Endothelial cell of umbilical vein (primary cell): ENCODE results near the gene HPCAL4.

ENCODE experiments used
- MYC ChIP-seq: IDR thresholded peaks from one replicate; pipeline ENCODE4 v1.6.1; 2011; ENCODE audit warnings: mild to moderate bottlenecking, low read depth, low read length
- POLR2A ChIP-seq: IDR thresholded peaks from 2 replicates; pipeline ENCODE4 v1.6.1; 2012; ENCODE audit warnings: low read depth, mild to moderate bottlenecking, control low read depth, low read length
- POLR2AphosphoS5 ChIP-seq: IDR thresholded peaks from 2 replicates; pipeline ENCODE4 v1.6.1; 2012; ENCODE audit warnings: low read depth, mild to moderate bottlenecking, control low read depth, low read length, moderate library complexity; ENCODE audit not compliant: insufficient read depth
- TF ChIP-seq, protein P1 (sequence below), 2 donors: IDR thresholded peaks; 1 replicate in 1 of 2; 2 replicates in 1 of 2; pipeline ENCODE4 v1.5.1; 2011; ENCODE audit warnings: low read length in 2 of 2, mild to moderate bottlenecking in 2 of 2, moderate library complexity in 2 of 2, control low read depth in 1 of 2, inconsistent platforms in 1 of 2, low read depth in 1 of 2; ENCODE audit not compliant: insufficient read depth in 1 of 2; ENCODE audit errors: extremely low read depth in 1 of 2

DNA sequence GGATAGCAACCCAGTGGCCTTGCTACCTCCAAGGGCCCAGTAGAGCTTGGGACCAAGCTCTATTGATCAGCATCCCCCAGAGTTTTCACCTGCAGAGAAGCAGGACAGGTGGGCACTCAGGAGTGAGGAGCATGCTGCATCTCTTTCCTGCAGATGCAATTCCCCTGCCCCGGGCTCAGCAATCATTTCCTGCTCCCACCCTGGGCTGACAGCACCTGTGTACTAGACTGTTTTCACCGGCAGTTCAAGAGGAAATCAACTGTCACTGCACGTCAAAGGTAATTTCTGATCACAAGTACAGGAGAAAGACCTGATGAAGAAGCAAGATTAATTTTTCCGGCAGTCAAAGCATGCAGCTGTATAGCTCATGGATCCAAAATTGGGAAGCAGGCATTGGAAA is 10.5 kb downstream of the HPCAL4 start:
- TF ChIP-seq, protein P1, sequence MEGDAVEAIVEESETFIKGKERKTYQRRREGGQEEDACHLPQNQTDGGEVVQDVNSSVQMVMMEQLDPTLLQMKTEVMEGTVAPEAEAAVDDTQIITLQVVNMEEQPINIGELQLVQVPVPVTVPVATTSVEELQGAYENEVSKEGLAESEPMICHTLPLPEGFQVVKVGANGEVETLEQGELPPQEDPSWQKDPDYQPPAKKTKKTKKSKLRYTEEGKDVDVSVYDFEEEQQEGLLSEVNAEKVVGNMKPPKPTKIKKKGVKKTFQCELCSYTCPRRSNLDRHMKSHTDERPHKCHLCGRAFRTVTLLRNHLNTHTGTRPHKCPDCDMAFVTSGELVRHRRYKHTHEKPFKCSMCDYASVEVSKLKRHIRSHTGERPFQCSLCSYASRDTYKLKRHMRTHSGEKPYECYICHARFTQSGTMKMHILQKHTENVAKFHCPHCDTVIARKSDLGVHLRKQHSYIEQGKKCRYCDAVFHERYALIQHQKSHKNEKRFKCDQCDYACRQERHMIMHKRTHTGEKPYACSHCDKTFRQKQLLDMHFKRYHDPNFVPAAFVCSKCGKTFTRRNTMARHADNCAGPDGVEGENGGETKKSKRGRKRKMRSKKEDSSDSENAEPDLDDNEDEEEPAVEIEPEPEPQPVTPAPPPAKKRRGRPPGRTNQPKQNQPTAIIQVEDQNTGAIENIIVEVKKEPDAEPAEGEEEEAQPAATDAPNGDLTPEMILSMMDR (IDR thresholded peaks at IDR 0.05; ENCODE audit: extremely low read depth in 1 of 2, insufficient read depth in 1 of 2, low read depth in 1 of 2, low read length in 2 of 2), result no peak
- TF ChIP-seq POLR2AphosphoS5 (no peak), POLR2A (no peak), MYC (no peak)
